GM21717 (cell line): ENCODE data around the gene LZTR1.
"Not testable (repeated sequence)": the region's sequence is repeated elsewhere in the genome, so short reads cannot be mapped to it uniquely, and the experiment has no call there.

Experiments
- ATAC-seq: cut with Tn5 transposase; IDR thresholded peaks from one replicate; pipeline ENCODE4 v1.9.1; 2021; ENCODE audit warnings: mild to moderate bottlenecking, moderate library complexity; ENCODE audit not compliant: unreplicated experiment

Gene LZTR1

GRCh38 chr22:21030621-21031544 is 48.8 kb downstream of the LZTR1 start:
- no peak for ATAC-seq

DNA sequence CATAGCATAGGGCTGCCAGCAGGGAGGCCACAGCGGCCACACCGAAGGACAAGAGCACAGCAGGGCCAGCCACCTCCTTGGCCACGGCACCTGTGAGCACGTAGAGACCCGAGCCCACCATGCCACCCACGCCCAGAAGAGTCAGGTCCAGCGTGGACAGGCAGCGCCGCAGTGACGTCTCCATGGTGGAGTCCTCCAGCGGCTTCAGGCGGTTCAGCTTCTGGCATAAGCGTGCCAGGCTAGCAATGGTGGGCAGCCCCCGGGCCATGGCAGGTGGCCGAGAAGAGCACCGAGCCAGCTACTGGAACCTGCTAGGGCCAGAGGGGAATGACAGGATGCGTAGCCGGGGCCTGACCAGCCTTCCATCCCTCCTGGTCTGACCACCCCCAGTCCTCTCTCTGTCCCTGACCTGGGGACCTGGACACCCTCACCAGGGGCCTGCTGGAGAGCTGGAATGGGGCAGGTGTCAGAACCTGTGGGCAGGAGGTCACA is 49.5 kb downstream of the LZTR1 start:
- ATAC-seq, result no peak

- no peak for ATAC-seq
Measured at GRCh38 chr22:21032037-21032867, 50.2 kb downstream of the LZTR1 start, which contains the start of gene SLC7A4. SLC7A4 (minus strand) TSS chr22:21032561; CDS start chr22:21031812, 749 bp downstream.

- ATAC-seq, result no peak
Measured at GRCh38 chr22:21032868-21033688, 51.0 kb downstream of the LZTR1 start.

- no peak for ATAC-seq
Measured at GRCh38 chr22:21033895-21034294, 51.8 kb downstream of the LZTR1 start.

DNA sequence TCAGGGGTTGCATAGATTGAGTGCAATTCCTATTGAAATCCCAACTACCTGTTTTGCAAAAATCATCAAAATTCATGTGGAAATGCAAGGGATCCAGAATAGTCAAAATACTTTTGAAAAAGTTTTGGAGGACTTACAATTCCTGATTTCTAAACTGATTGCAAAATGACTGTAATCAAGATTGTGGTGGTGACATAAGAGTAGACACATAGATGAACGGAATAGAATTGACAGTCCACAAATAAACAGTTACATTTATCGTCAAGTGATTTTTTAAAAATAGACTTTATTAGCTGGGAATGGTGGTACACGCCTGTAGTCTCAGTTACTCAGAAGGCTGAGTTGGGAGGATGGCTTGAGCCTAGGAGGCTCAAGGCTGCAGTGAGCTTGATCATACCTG is 52.9 kb downstream of the LZTR1 start:
- ATAC-seq, result no peak

GRCh38 chr22:21038405-21038804 is 56.3 kb downstream of the LZTR1 start:
- no peak for ATAC-seq

GRCh38 chr22:21039158-21039557 is 57.1 kb downstream of the LZTR1 start:
- ATAC-seq, result not testable (repeated sequence)

- ATAC-seq, result no peak
Measured at GRCh38 chr22:21041937-21042336, 59.8 kb downstream of the LZTR1 start.

- ATAC-seq, result no peak
Measured at GRCh38 chr22:21042978-21043859, 61.1 kb downstream of the LZTR1 start.

DNA sequence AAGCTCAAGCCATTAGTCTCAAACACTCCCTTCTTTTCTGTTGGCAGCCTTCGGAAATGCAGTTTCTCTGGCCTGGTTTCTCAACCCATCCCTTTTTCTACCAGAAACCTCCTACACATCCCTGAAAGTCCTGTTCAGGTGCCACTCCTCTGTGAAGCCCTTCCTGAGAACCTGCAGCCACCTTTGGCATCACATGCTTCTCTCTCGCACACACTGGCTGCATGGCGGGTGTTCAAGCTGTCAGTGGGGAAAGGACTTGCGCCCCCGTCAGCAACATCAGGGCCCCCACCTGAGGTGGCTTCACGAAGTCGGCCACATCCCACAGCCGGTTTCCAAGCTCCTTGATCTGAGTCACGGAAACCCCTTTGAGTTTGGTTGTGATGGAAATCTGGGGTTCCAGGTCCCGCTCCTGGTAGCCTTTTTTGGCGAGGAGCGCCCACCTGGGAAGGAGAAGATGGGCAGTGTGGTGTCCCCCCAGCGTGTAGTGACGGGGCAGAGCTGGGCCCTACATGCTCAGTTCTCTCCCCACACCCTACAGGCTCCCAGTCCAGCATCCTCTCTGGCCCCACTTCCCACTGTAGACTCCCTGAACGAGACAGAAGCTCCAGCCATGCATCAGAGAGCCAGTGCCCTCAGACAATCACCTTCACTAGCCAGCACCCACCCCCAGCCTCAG is 61.9 kb downstream of the LZTR1 start:
- ATAC-seq, result no peak

DNA sequence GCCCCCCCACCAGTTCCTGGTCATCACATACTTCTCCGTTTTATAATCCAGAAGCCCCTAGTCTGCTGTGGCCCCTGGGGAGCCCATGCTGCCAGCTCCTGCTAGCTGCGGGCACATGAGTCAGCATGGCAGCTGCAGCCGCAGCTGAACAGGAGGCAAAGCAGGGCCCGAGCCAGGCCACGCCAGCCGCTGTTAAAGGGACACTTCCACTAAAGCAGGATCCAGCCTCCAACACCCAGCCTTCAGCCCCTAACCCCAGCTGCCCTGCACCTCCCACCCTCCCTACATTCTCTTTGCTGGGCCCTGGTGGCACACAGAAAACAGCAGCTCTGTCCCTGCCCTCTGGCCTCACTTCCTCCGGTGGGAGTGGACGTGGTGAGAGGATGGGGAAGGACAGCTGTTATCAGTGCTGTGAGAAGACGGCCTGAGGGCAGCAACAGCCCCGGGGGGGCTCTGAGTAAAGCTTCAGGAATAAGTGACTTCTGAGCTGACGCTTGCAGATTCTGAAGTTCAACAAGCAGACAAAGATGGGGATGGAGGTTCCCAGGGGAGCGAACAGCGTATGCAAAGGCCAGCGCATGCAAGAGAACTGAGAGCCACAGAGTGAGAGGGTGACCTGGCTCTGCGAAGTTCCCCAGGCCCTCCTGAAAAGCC is 63.0 kb downstream of the LZTR1 start:
- no peak for ATAC-seq

DNA sequence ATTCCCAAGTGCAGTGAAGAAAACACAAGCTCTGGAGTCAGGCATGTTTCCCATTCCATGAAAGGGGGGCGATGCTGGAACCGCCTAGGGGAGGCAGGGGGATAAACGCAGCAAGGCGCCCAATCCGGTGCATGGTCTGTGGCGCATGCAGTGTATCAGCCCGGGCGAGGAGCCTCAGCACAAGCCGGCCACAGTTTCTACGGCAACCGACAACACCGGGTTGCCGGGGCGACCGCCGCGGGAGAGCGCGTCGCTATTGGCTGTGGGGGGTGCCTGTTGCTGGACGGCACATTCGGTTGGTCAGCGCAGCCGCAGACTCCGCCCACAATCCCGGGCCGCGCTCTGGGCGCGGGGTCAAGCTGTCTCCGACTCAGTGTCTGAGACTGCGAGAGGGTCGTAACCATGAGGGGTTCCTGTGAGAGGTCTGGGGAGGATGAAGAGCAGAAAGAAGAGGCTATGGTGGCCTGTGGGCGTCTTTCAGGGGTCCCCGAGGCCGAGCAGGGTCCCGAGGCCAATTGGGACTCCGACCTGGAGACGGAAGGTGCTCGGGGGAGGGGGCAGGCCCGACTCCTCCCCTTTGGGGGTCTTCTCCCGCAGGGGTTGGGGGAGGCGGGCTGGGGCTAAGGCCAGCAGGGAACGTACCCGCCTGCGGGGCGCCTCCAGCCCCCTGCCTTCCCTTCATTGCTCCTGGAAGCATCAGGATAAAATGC is 63.6 kb downstream of the LZTR1 start, which contains the start of gene LRRC74B:
Gene LRRC74B, plus strand, starts transcription at position 362 of the 710 bp plus-strand sequence. Its CDS starts 41 bp downstream, at position 403.
- no peak for ATAC-seq

DNA sequence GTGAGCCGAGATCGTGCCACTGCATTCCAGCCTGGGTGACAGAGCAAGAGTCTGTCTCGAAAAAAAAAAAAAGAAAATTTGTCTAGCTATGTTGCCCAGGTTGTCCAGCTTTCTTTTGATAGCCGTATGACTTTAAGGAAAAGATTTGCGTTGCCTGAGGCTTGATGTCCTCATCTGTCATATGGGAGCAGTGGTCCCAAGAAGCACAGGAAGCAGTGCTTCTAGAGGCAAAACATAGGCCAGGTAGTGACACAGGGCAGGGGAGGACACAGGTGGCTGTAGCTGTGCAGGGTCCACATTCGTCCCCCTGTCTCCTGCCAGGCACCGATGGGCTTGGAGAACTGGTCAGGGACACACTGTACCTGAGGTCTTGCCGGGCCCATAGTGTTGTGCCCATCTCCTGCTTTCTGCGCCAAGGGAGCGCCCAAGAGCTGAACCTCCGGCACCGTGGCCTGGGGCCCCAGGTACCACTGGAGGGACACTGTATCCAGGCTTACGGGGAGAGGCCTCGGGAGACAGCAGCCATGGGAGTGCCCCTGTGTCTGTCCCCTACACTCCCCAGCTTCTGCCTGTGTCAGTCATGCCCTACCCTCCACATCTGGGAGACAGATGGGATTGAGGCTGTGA is 65.1 kb downstream of the LZTR1 start:
- no peak for ATAC-seq

GRCh38 chr22:21047730-21048129 is 65.6 kb downstream of the LZTR1 start:
- ATAC-seq, result no peak

GRCh38 chr22:21048448-21048847 is 66.4 kb downstream of the LZTR1 start:
- ATAC-seq, result not testable (repeated sequence)
